ENCODE data around the gene MRFAP1.
"Not testable (repeated sequence)": the region's sequence is repeated elsewhere in the genome, so short reads cannot be mapped to it uniquely, and the experiment has no call there.

Gene MRFAP1

GRCh38 chr4:6610856-6611430 lies 29.5 kb upstream of the MRFAP1 start:
- DNase-seq (ENCODE audit: low spot score), result no peak

- DNase-seq (ENCODE audit: low spot score), result no peak
Observed at GRCh38 chr4:6612961-6613675, 27.4 kb upstream of the MRFAP1 start.

DNA sequence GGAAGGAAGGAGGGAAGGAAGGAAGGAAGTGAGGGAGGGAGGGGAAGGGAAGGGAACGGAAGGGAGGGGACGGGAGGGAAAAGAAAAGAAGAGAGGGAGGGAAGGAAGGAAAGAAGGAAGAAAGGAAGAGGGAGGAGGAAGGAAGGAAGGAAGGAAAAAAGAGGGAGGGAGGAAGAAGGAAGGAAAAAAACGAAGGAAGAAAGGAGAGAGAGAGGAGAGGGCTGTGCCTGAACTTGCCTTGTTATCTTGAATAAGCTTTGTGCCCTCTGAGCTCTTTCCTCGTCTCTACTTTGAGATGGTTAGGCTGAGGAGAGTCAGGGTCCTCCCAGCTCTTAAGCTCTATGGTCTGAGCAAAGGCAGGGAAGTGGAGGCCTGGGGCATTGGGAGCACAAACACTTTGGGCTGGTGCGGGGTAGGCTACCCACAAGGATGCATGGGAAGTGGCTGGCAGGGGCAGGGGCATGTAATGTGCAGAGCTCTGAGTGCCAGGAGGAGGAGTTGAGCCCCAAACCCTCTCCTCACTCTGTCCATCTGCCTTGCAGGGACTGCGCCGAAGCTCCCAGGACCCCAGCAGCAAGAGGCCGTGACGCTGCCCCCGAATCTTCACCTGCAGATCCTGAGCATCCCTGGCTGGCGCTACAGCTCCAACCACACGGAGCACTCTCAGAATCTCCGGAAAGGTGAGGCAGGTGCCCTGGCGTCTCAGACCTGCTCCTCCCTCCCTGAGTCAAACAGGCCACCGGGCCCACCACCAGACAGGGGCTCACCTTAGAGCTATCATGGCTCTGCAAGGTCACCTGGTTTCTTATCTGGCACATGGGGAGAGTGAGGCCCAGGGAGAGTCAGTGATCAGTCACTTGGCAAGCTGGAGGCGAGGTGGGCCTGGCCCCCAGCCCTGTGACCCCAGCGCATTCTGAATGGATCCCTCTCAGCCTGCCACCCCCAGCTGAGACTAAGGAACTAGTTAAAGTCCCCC lies 26.5 kb upstream of the MRFAP1 start:
- no peak for DNase-seq (ENCODE audit: low spot score)

- DNase-seq (ENCODE audit: low spot score), result no peak
Observed at GRCh38 chr4:6614701-6615230, 25.7 kb upstream of the MRFAP1 start.

DNA sequence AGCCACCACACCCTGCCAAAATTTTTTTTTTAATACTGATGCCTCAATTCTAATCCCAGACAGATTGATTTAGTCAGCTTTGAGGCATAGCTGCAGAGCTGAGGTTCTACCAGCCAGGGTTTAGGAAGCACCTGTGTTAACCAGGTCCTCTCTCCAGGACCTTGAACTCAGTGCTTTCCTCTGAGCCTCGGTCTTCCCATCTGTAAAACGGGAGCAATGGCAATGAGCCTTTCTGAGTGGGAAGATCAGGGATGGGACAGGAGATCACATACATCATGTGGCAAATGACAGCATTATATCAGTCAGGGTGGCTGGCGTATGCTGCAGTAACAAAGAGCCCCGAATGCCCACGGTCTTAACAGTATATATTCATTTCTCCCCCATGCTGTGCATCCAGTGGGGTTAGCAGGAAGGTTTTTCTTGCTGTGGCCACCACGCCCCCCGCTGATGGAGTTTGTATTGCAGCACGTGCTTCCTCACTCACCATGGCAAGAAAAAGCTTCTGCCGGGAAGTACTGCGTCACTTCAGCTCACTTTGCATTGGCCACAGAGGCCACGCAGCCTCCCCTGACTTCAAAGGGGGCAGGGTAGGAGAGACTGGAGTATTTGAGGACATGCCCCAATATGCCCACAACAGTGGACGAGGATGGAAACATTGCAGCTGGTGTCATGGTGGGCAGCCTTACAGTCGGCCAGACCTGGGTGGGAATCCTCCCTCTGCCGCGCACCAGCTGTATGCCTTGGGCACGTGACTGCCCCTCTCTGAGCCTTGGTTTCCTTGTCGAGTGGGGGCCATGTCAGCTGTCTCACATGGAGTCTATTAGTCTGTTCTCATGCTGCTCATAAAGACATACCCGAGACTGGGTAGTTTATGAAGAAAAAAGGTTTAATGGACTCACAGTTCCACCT lies 24.1 kb upstream of the MRFAP1 start:
- no peak for DNase-seq (ENCODE audit: low spot score)

- DNase-seq (ENCODE audit: low spot score), result no peak
Observed at GRCh38 chr4:6617246-6617645, 23.2 kb upstream of the MRFAP1 start.

GRCh38 chr4:6618386-6619115 lies 21.9 kb upstream of the MRFAP1 start:
- no peak for DNase-seq (ENCODE audit: low spot score)

GRCh38 chr4:6619116-6619465 lies 21.4 kb upstream of the MRFAP1 start:
- DNase-seq (ENCODE audit: low spot score), result no peak

GRCh38 chr4:6619466-6620255 lies 20.8 kb upstream of the MRFAP1 start:
- DNase-seq (ENCODE audit: low spot score), result no peak

DNA sequence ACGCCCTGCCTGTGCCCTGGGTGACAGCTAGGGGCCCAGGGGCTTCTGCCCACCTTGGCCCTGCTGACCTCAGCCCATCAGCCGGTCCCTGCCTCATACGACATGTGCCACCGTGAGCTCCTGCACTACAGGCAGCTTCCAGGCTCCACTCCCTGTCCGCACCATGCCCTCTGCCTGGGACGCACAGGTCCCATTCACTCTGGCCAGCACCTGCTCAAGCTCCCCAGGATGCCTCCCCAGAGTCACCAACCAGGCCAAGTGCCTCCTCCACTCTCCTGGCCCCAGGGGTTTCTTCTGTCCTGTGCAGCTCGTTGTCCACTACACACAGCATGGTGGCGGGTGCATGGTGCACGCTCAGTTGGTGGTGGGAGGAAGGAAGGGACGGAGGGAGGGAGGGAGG lies 20.2 kb upstream of the MRFAP1 start:
- DNase-seq (ENCODE audit: low spot score), result no peak

GRCh38 chr4:6620891-6621555 lies 19.5 kb upstream of the MRFAP1 start:
- no peak for DNase-seq (ENCODE audit: low spot score)

- no peak for DNase-seq (ENCODE audit: low spot score)
Observed at GRCh38 chr4:6621556-6621927, 18.9 kb upstream of the MRFAP1 start.

DNA sequence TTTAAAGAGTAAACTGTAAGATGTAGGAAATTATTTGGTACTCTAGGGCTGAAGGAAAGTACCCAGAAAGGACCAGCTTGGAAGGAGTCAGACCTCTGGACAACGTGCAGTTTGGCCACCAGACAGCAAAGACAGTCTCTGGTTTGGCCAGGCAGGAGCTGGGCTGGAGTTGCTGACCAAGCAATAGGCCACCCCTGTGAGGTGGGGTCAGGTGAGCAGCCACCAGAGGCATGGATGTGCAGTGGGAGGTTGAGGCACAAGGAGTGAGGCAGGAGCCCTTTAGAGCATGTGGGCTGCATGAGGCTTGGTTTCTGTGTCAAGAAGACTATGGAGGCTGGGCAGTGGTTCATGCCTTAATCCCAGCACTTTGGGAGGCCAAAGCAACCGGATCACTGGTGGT lies 17.7 kb upstream of the MRFAP1 start:
- DNase-seq (ENCODE audit: low spot score), result no peak

DNA sequence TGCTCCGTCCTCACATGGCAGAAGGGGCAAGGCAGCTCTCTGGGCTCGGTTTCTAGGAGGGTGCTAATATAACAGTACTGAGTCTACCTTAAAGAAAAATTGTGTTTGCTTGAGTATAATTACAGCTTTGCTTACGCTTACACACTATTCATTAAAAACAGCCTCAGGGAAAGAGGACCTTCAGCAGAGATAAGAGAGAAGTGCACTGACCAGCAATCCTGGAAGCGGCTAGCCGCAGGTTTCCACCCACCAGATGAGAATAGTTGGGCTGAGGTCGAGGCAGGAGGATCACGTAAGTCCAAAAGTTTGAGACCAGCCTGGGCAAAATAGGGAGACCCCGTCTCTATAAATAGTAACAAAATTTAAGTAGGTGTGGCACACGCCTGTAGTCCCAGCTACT lies 15.2 kb upstream of the MRFAP1 start:
- DNase-seq (ENCODE audit: low spot score), result no peak

GRCh38 chr4:6626066-6626465 lies 14.4 kb upstream of the MRFAP1 start:
- no peak for DNase-seq (ENCODE audit: low spot score)

DNA sequence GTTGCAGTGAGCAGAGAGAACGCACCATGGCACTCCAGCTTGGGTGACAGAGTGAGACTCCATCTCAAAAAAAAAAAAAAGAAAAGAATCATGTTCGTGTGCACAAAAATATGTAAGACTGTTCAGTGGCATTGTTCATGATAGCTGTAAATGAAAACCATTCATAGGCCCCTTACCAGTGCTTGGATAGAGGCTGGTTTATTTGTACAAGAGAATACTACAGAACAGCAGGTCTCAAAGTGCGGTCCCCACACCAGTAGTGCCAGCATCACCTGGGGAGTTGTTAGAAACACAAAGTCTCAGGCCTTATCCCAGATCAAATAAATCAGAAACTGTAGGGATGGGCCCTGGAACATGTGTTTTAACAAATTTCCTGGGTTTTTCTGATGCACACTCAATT lies 12.7 kb upstream of the MRFAP1 start:
- DNase-seq (ENCODE audit: low spot score), result no peak

- not testable (repeated sequence) for DNase-seq (ENCODE audit: low spot score)
Observed at GRCh38 chr4:6628484-6628883, 12.0 kb upstream of the MRFAP1 start.

DNA sequence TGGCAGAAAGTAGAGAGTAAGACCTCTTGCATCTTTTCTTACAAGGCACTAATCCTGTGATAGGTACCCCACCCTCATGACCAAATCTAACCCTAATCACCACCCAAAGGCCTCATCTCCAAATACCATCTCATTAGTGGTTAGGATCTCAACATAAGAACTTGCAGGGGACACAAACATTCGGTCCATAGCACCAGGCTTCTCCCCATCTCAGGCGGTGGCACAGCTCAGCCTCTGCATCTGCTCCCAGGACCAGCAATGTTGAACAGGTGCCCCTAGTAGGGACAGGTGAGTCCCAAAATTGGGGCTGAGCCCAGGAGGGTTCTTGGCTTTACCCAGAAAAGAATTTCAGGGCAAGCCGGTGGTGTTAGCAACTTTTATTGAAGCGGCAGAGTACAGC lies 8.4 kb upstream of the MRFAP1 start:
- DNase-seq (ENCODE audit: low spot score), result no peak

GRCh38 chr4:6633091-6633906 lies 7.2 kb upstream of the MRFAP1 start:
- no peak for DNase-seq (ENCODE audit: low spot score)

Measured in Ammon's horn (tissue), 1 donor.